HK-2 (cell line): ENCODE results near the gene ARSB.

ENCODE experiments used
- DNase-seq: peaks from one replicate; pipeline ENCODE4 v3.0.0-alpha.2; 2018; ENCODE audit not compliant: unreplicated experiment

ARSB gene

DNA sequence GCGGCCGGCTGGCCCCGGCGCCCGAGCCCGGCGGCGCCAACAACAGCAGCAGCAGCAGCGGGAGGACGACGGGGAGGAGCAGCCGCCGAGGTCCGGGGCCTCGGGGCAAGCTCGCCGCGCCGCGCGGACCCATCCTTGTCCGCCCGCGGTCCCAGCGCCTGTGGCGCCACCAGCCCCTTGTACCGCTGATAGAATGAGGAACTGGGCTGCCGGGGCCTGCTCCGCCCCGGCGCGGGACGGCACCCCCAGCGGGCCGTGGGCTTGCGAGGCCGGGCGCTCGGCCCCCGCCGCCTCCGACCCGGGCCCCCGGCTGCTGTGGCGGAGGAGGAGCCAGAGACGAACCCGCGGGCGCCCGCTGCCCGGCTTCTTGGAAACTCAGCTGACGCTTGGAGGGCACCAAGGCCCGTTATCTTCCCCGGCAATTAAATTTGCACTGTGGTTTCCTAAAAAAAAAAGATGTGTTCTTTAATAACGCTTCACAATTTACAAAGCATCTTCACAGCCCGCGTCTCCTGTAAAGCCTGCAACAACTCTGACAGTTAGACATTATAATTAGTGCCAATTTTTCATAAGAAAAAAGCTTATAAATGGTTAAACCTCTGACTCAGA lies at the start of gene ARSB:
TSS of gene ARSB (minus strand) at position 195 of the 609 bp plus-strand sequence. CDS start at position 133, 62 bp downstream.
- DNase-seq, result no peak

- DNase-seq, result no peak
Observed at GRCh38 chr5:79032782-79033181, 47.7 kb upstream of the ARSB start.

- DNase-seq, result no peak
Observed at GRCh38 chr5:79032031-79032695, 47.1 kb upstream of the ARSB start.

- DNase-seq, result no peak
Observed at GRCh38 chr5:79031485-79031867, 46.4 kb upstream of the ARSB start.

DNA sequence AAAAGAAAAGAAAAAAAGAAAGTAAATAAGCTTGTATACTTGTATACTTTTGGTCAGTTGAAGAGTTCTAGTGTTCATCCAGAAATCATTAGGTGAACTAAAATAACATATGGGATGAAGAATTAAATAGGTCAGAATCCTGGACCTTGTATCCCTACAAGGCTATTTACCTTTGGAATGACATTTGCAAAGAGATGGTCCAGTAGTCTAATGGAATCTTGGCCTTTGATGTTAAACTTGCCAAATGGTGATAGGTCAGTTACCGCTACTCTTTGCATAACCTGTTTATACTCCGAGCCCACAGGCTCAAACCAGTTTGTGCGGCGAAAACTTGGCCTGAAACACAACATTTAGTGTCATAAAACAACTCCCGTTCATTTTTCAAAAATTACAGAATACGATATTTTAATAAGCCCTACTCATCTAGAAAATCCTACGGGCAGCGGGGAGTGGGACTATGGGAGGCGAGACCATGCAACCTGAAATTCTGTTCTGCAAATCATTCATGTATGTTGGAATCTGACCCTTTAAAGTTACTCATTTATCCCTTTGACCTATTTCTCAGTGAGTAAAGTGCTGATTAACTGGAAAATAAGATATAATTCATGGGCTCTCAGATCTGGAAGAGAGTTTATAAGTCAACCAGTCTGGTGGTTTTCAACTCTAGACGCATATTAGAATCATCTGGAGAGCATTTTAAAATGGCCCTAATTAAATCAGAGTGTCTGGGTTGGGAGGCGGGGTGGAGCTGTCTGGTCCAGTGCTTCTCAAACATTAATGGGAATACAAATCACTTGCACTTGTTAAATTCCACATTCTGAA lies 45.8 kb upstream of the ARSB start:
- peak; percentile 11 for DNase-seq

DNA sequence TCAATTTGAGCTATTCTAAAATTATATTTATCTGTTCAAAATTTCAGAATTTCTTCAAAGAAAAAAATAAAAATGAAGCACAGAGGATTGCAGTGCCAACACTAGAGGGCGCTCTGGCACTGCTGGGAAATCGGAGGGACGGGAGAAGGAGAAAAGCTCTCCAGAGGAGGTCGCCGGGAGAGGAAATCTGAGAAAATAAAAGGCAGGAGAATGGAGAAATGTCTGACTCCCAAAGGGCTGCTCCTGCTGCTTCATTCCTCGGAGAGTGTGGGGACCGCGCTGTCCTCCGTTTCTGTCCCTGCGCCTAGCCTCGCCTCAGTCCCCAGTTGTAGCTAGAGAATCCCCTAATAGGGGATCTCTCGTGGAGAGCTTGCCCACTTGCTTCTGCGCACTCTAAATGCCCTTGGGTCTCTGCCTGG lies 40.0 kb upstream of the ARSB start:
- peak; percentile 50 for DNase-seq

- DNase-seq, result no peak
Observed at GRCh38 chr5:79023947-79024346, 38.8 kb upstream of the ARSB start.

GRCh38 chr5:79023348-79023747 lies 38.2 kb upstream of the ARSB start:
- no peak for DNase-seq

GRCh38 chr5:79022771-79023170 lies 37.7 kb upstream of the ARSB start:
- no peak for DNase-seq

- DNase-seq, result no peak
Observed at GRCh38 chr5:79021753-79022152, 36.6 kb upstream of the ARSB start.

DNA sequence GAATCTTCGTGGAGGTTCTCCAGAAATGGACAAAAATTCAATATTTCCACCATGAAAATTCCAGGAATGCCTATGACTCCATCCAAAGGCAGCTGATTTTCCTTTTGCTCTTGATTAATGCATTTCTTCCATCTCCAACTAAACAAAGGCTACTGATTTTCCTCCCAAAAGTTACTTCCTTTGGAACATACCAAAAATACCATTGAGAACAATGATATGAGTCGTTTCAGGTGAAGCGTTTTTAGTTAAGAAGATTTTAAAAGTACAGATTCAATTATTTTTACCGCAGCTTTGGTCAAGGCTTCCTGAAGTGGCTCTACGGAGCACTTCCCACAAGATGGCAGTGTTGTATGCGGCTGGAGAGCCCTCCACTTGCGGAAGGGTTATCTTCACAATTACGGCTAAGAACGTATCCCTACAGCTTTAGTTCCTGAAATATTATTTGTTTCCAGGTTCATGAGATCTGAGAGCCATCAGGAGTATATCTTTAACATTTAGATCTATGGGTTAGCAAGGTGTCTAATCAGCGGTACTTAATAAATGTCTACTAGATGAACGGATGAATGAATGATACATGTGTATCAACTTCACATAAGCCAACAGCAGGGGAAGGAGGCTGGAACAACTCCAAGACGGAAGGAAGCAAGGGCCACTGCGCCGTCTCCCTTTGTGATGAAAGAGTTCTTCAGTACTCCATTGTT lies 35.9 kb upstream of the ARSB start:
- peak; percentile 26 for DNase-seq

DNA sequence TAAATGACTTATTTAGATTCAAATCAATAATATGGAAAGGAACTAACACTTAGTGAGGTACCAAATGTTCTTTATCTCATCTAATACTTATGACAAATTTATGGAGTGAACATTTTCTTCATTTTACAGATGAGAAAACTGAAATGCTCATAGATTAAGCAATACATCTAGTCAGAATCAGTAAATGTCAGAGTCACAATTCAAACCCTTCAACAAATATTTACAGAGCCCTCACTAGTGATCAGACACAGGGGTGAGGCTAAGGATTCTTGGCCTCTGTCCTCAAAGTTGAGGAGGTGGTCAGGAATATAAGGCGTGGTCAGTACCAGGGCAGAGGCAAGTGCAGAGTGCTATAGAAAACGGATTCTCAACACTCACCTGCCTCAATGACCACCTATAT lies 29.5 kb upstream of the ARSB start:
- no peak for DNase-seq

DNA sequence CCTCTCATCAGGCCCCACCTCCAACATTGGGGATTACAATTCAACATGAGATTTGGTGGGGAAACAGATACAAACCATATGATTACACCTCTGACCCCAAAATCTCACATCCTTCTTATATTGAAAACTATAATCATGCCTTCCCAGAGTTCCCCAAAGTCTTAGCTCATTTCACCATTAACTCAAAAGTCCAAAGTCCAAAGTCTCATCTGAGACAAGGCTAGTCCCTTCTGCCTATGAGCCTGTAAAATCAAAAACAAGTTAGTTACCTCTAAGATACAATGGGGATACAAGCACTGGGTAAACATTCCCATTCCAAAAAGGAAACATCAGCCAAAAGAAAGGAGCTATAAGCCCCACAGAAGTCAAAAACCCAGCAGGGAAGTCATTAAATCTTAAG lies 26.8 kb upstream of the ARSB start:
- no peak for DNase-seq

GRCh38 chr5:79011219-79011836 lies 26.2 kb upstream of the ARSB start:
- DNase-seq, result no peak

GRCh38 chr5:79008362-79008761 lies 23.3 kb upstream of the ARSB start:
- no peak for DNase-seq

DNA sequence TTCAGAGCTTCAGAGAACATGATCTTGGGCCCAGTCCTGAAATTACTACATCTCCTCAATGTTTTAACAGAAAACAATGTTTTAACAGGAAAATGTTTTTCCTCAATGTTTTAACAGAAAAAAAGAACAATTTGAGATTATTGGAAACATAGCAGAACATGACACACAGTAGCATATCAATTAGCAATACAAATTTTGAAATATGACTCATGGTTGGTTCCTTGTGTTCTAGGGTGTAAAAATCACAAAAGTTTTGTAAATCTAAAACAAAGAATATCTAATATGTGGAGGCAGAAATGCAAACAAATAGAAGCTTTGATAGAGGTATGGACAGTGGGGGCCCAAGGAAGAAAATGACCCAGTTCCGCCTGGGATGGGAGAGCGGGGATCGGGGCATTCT lies 22.8 kb upstream of the ARSB start:
- no peak for DNase-seq

DNA sequence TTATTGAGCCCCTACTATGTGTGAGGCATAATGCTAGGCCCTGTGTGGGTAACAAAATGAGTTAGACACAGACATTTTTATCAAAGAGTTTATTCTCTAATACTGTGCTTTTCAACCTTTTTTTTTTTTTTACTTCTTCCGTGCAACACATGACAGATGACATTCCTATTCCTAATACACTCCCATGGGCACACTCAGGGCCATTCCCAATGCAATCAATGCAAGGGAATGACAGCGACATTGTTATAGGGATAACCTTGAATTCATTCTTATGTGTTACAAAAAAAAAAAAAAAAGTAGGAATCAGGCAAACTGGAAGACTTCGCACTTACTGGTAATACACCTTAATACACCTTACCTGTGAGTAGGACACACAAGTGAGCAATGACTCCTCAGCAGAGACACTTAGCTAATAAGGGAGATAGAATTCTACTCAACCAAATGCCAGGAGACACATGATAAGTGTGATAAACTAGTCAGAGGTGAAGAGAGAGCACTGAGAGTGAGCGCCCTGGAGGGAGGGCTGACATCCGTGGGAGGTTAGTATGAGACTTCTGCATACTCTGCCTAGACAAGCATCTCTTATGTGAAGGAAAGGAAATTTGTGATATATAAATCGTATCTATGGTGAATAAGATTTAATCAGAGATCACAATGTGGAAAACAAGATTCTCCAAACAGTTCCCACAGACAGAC lies 21.0 kb upstream of the ARSB start:
- DNase-seq, result no peak

- no peak for DNase-seq
Observed at GRCh38 chr5:79005151-79005550, 20.0 kb upstream of the ARSB start.

- no peak for DNase-seq
Observed at GRCh38 chr5:79002374-79002773, 17.3 kb upstream of the ARSB start.

DNA sequence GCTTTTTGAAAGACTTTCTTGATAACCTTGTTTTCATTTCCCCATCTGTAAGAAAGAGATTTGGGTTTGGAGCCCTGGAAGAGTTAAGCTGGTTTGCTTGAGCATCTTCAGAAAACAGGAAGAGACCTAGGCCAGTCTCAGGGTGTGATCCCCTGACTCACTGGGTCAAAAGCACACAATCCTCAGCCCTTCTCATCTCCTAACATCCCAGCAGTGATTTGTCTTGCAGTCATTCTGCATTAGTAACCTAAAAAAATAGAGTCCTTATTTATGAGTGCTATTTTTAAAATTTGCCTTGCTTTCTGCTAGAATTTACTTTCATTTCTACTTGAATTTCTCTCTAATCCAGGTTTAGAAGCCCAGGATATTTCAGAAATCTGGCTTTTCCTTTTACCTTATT lies 16.4 kb upstream of the ARSB start:
- DNase-seq, result no peak

- DNase-seq, result no peak
Observed at GRCh38 chr5:78997090-78997489, 12.0 kb upstream of the ARSB start.
